MM.1S (cell line): ENCODE measurements around the gene SCAND1.

Experiments used
- DNase-seq: peaks from one replicate; pipeline ENCODE4 v3.0.0-alpha.2; 2015
- H2AFZ ChIP-seq: fragments of 300-600 bp; sonication (generic); 2 replicates; pipeline ENCODE4 v1.6.0; 2016; ENCODE audit warnings: antibody characterized with exemption, low read length
- H3F3A ChIP-seq: fragments of 300-600 bp; sonication (generic); 2 replicates; pipeline ENCODE4 v1.6.1; 2016; ENCODE audit warnings: mild to moderate bottlenecking, antibody characterized with exemption, low read length, moderate library complexity, mixed read lengths; ENCODE audit not compliant: insufficient read depth
- H3K27ac ChIP-seq: fragments of 300-600 bp; sonication (generic); 2 replicates; pipeline ENCODE4 v1.5.1; 2016; ENCODE audit warnings: mild to moderate bottlenecking, low read length
- H3K27me3 ChIP-seq: fragments of 300-600 bp; sonication (generic); replicated peaks from 2 replicates; pipeline ENCODE4 v1.6.0; 2016; ENCODE audit warnings: low read length; ENCODE audit not compliant: insufficient read depth
- H3K36me3 ChIP-seq: fragments of 300-600 bp; sonication (generic); replicated peaks from 2 replicates; pipeline ENCODE4 v1.6.1; 2016; ENCODE audit warnings: mild to moderate bottlenecking, low read length, mixed read lengths; ENCODE audit not compliant: insufficient read depth
- H3K4me1 ChIP-seq: fragments of 300-600 bp; sonication (generic); 2 replicates; pipeline ENCODE4 v1.6.1; 2016; ENCODE audit warnings: low read length, mixed read lengths
- H3K4me2 ChIP-seq: fragments of 300-600 bp; sonication (generic); 2 replicates; pipeline ENCODE4 v1.6.0; 2016; ENCODE audit warnings: low read depth, low read length
- H3K4me3 ChIP-seq: fragments of 300-600 bp; sonication (generic); 2 replicates; pipeline ENCODE4 v1.5.1; 2016; ENCODE audit warnings: low read length, mixed read lengths
- H3K79me2 ChIP-seq: fragments of 300-600 bp; sonication (generic); 2 replicates; pipeline ENCODE4 v1.6.1; 2016; ENCODE audit warnings: mixed run types, low read length, mixed read lengths
- H3K9ac ChIP-seq: fragments of 300-600 bp; sonication (generic); 2 replicates; pipeline ENCODE4 v1.6.1; 2016; ENCODE audit warnings: low read length, mixed read lengths
- H3K9me2 ChIP-seq: fragments of 300-600 bp; sonication (generic); replicated peaks from 2 replicates; pipeline ENCODE4 v1.6.1; 2016; ENCODE audit warnings: mild to moderate bottlenecking, low read length, mixed read lengths; ENCODE audit not compliant: insufficient read depth
- H3K9me3 ChIP-seq: fragments of 300-600 bp; sonication (generic); replicated peaks from 2 replicates; pipeline ENCODE4 v1.6.1; 2016; ENCODE audit warnings: mild to moderate bottlenecking, low read length, mixed read lengths; ENCODE audit not compliant: insufficient read depth
- H4K20me1 ChIP-seq: fragments of 300-600 bp; sonication (generic); 2 replicates; pipeline ENCODE4 v1.6.1; 2016; ENCODE audit warnings: mild to moderate bottlenecking, low read length, moderate library complexity, mixed read lengths; ENCODE audit not compliant: insufficient read depth
- EZH2 ChIP-seq: fragments of 300-600 bp; sonication (generic); optimal IDR thresholded peaks from 2 replicates; pipeline ENCODE3; 2017; ENCODE audit warnings: low read depth, mild to moderate bottlenecking, antibody characterized with exemption, low read length, mixed read lengths
- EZH2phosphoT487 ChIP-seq: fragments of 300-600 bp; sonication (generic); IDR thresholded peaks from 2 replicates; pipeline ENCODE4 v1.6.1; 2018; ENCODE audit warnings: antibody characterized with exemption, low read length
- TF ChIP-seq, protein P1 (sequence below): fragments of 300-600 bp; sonication (generic); IDR thresholded peaks from 2 replicates; pipeline ENCODE4 v1.5.1; 2016; ENCODE audit warnings: antibody characterized with exemption, low read length, mixed read lengths

The SCAND1 gene

DNA sequence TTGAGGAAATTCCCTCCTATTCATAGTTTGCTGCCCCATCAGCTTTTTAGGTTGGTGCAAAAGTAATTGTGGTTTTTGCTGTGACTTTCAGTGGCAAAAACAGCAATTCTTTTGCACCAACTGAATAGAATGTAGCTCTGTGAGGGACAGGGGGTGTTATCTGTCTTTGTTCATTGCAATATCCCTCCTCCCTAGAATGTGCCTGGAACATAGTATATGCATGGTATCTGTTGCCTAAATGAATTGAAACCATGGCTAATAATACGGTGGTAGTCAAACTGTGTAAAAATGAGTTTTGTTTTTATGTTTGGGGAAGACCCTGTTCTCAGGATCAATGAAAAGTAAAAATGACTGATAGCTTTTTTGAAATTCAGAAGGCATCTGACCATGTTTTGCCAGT, 45.1 kb downstream of the SCAND1 start:
- H3K4me1 ChIP-seq: no peaks in the 10 kb centered on the region; the same call in 1 of the 2 replicates
- TF ChIP-seq, protein P1, sequence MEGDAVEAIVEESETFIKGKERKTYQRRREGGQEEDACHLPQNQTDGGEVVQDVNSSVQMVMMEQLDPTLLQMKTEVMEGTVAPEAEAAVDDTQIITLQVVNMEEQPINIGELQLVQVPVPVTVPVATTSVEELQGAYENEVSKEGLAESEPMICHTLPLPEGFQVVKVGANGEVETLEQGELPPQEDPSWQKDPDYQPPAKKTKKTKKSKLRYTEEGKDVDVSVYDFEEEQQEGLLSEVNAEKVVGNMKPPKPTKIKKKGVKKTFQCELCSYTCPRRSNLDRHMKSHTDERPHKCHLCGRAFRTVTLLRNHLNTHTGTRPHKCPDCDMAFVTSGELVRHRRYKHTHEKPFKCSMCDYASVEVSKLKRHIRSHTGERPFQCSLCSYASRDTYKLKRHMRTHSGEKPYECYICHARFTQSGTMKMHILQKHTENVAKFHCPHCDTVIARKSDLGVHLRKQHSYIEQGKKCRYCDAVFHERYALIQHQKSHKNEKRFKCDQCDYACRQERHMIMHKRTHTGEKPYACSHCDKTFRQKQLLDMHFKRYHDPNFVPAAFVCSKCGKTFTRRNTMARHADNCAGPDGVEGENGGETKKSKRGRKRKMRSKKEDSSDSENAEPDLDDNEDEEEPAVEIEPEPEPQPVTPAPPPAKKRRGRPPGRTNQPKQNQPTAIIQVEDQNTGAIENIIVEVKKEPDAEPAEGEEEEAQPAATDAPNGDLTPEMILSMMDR: no peak
- TF ChIP-seq EZH2: no peak
- TF ChIP-seq EZH2phosphoT487: no peak

GRCh38 chr20:35908007-35908406, 46.3 kb downstream of the SCAND1 start:
- no peak overlapping the region for H2AFZ ChIP-seq
- H3K4me2 ChIP-seq: no peak overlapping the region
- H3K9ac ChIP-seq: no peak overlapping the region
- H3K27me3 ChIP-seq: no peaks in the 10 kb centered on the region
- no peaks in the 10 kb centered on the region for H3K79me2 ChIP-seq
- no peaks in the 10 kb centered on the region for H3F3A ChIP-seq
- no peak for DNase-seq
- H4K20me1 ChIP-seq: no peaks in the 10 kb centered on the region
- no peak overlapping the region for H3K27ac ChIP-seq
- no peaks in the 10 kb centered on the region; the same call in 1 of the 2 replicates for H3K4me1 ChIP-seq
- TF ChIP-seq EZH2: no peak
- TF ChIP-seq, protein P1: no peak
- TF ChIP-seq EZH2phosphoT487: no peak
- no peaks in the 10 kb centered on the region for H3K9me3 ChIP-seq
- no peaks in the 10 kb centered on the region for H3K9me2 ChIP-seq
- H3K36me3 ChIP-seq: no peaks in the 10 kb centered on the region
- H3K4me3 ChIP-seq: no peak overlapping the region

More for the DNA sequence above, 45.1 kb downstream of the SCAND1 start:
- Histone ChIP-seq H3K9ac (no peak overlapping the region), H3K9me3 (no peaks in the 10 kb centered on the region), H4K20me1 (no peaks in the 10 kb centered on the region), H3K27me3 (no peaks in the 10 kb centered on the region), H3K4me3 (no peak overlapping the region), H3F3A (no peaks in the 10 kb centered on the region), H3K79me2 (no peaks in the 10 kb centered on the region), H3K36me3 (no peaks in the 10 kb centered on the region), H2AFZ (no peak overlapping the region), H3K4me2 (no peak overlapping the region), H3K9me2 (no peaks in the 10 kb centered on the region), H3K27ac (no peak overlapping the region)
- no peak for DNase-seq

GRCh38 chr20:35907017-35907701, 47.1 kb downstream of the SCAND1 start:
- Histone ChIP-seq H3K9me2 (no peaks in the 10 kb centered on the region), H2AFZ (no peak overlapping the region), H3K27ac (no peak overlapping the region), H3F3A (no peaks in the 10 kb centered on the region), H4K20me1 (no peaks in the 10 kb centered on the region), H3K4me1 (no peaks in the 10 kb centered on the region; the same call in 1 of the 2 replicates), H3K9me3 (no peaks in the 10 kb centered on the region), H3K9ac (no peak overlapping the region), H3K79me2 (no peaks in the 10 kb centered on the region), H3K4me3 (no peak overlapping the region), H3K36me3 (no peaks in the 10 kb centered on the region), H3K27me3 (no peaks in the 10 kb centered on the region), H3K4me2 (no peak overlapping the region)
- TF ChIP-seq EZH2: no peak
- TF ChIP-seq, protein P1: no peak
- no peak for TF ChIP-seq EZH2phosphoT487
- DNase-seq: no peak
